Dendritic cell treated with granulocyte-macrophage colony-stimulating factor and Interleukin-4, amounts not matched to agents 40 ng/mL and 50 ng/mL, for 4 days (primary cell): ENCODE results near the gene PUS3.

Experiments
- H3K27ac Mint-ChIP-seq: one replicate; pipeline ENCODE4 v1.8.0; 2022; ENCODE audit warnings: mild to moderate bottlenecking, mixed read lengths
- H3K27me3 Mint-ChIP-seq: one replicate; pipeline ENCODE4 v1.8.0; 2022; ENCODE audit warnings: mild to moderate bottlenecking, mixed read lengths
- H3K36me3 Mint-ChIP-seq: one replicate; pipeline ENCODE4 v1.8.0; 2022; ENCODE audit warnings: low read depth, mixed read lengths
- H3K4me1 Mint-ChIP-seq: one replicate; pipeline ENCODE4 v1.8.0; 2022; ENCODE audit warnings: low read depth, mixed read lengths
- H3K4me3 Mint-ChIP-seq: one replicate; pipeline ENCODE4 v1.8.0; 2022; ENCODE audit warnings: mild to moderate bottlenecking, moderate library complexity, mixed read lengths
- H3K9me3 Mint-ChIP-seq: one replicate; pipeline ENCODE4 v1.8.0; 2022; ENCODE audit warnings: mixed read lengths
- intact Hi-C: fragments of 100-400 bp; cut with micrococcal nuclease; formaldehyde crosslinking; loops from one replicate; pipeline ENCODE4 v1.15.0; 2022

The PUS3 gene, protein sequence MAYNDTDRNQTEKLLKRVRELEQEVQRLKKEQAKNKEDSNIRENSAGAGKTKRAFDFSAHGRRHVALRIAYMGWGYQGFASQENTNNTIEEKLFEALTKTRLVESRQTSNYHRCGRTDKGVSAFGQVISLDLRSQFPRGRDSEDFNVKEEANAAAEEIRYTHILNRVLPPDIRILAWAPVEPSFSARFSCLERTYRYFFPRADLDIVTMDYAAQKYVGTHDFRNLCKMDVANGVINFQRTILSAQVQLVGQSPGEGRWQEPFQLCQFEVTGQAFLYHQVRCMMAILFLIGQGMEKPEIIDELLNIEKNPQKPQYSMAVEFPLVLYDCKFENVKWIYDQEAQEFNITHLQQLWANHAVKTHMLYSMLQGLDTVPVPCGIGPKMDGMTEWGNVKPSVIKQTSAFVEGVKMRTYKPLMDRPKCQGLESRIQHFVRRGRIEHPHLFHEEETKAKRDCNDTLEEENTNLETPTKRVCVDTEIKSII

GRCh38 chr11:125902927-125903710, at the start of gene PUS3:
Gene PUS3, minus strand, starts transcription at chr11:125903206. Its CDS starts 6,922 bp downstream, at chr11:125896284.
- intact Hi-C loops: loop anchor here (1.0 kb wide), 2 partner anchors 16 to 308 kb away; partner anchors contain the start of genes FAM118B, HYLS1 and RPUSD4
- H3K27ac Mint-ChIP-seq: peak within 1 kb of the TSS; percentile 90
- H3K4me1 Mint-ChIP-seq: peaks cover 20% of the 10 kb centered on the region
- no peaks in the 10 kb centered on the region for H3K9me3 Mint-ChIP-seq
- H3K4me3 Mint-ChIP-seq: peak within 1 kb of the TSS; percentile 89
- H3K27me3 Mint-ChIP-seq: peaks cover 37% of the 10 kb centered on the region
- peaks cover 23% of the 10 kb centered on the region for H3K36me3 Mint-ChIP-seq

DNA sequence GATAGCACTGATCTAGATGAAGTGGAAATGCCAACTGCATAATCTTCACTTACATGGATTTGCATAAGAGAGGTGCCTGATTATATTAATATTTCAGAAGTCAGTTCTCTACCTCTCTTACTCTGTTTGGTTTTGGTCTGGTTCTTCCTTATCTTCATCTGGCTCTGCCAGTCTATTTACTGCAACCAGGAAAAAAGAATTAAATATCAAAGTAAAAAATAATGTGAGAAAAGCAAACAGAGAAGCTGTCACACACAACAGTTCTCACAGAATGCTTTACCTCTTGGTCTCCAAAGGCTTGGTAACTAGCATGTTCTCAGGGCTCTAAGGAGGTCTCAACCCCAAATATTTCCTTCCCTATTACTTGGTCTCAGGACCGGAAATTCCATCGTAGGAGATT, 49.6 kb upstream of the PUS3 start:
- Mint-ChIP-seq H3K4me1 (no peaks in the 10 kb centered on the region), H3K27ac (no peak overlapping the region), H3K4me3 (no peak overlapping the region), H3K27me3 (peaks cover 1% of the 10 kb centered on the region), H3K36me3 (no peaks in the 10 kb centered on the region), H3K9me3 (no peaks in the 10 kb centered on the region)
- intact Hi-C loops: no loop called here

GRCh38 chr11:125951731-125952130, 48.7 kb upstream of the PUS3 start:
- no peak overlapping the region for H3K4me3 Mint-ChIP-seq
- no peaks in the 10 kb centered on the region for H3K9me3 Mint-ChIP-seq
- peaks cover 1% of the 10 kb centered on the region for H3K27me3 Mint-ChIP-seq
- H3K27ac Mint-ChIP-seq: no peak overlapping the region
- H3K36me3 Mint-ChIP-seq: no peaks in the 10 kb centered on the region
- intact Hi-C loops: no loop called here
- no peaks in the 10 kb centered on the region for H3K4me1 Mint-ChIP-seq

DNA sequence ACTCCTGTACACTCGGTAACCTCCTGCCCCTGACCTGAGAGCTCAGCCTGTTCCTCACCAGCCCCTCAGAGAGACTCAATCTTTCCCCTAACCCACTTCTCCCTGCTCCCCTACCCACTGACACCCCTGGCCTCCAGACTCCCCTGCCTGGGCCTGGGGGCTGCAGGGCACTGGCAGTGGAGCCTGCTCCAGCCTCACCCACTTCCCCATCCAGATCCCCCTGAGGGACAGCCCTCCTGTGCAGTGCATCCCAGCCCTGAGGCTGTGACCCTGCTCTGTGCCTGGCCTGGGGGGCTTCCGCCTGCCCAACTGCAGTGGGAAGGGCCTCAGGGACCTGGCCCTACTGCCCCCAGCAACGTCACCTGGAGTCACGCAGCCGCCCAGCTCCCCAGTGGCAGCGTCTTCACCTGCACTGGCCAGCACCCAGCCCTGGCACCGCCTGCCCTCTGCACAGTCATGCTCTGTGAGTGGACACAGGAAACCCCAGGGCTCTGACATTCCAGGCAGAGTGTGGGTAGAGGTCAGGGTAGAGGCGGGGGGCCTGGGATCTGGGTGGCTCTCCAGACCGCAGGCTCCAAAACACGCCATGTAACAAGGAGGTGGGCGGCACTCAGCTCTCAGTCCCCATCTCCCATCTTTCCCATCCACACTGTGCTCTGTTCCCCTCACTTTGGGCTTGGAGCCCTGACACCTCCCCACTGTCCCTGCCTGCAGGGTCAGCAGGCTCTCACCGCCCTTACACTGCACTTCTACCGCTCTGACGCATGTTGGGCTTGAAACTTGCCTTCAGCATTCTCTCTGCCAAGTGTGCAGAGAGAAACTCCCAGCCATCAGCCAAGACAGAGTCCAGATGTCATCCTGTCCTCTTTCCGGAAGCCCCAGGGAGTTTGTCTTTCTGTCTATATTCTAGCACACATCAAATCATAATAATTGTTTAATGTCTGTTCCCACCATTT, 48.0 kb upstream of the PUS3 start:
- no peak overlapping the region for H3K4me3 Mint-ChIP-seq
- H3K27me3 Mint-ChIP-seq: peaks cover 1% of the 10 kb centered on the region
- H3K9me3 Mint-ChIP-seq: no peaks in the 10 kb centered on the region
- no peak overlapping the region for H3K27ac Mint-ChIP-seq
- intact Hi-C loops: no loop called here
- H3K4me1 Mint-ChIP-seq: no peaks in the 10 kb centered on the region
- no peaks in the 10 kb centered on the region for H3K36me3 Mint-ChIP-seq

DNA sequence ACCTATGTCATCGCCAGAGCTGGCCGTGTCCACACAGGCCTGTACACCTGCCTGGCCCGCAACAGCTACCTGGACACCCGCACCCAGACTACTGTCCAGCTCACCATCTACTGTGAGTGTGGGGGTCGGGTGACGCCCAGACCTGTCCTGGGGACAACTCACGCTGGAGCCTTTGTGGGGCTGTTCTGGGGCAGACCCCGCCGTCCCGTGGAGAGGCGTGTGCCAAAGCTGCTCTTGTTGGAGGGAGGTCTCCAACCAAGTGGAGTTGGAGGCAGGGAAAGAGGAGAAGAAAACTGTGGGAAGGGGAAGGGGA, 47.1 kb upstream of the PUS3 start:
- Mint-ChIP-seq H3K27me3 (peaks cover 1% of the 10 kb centered on the region), H3K36me3 (no peaks in the 10 kb centered on the region)

DNA sequence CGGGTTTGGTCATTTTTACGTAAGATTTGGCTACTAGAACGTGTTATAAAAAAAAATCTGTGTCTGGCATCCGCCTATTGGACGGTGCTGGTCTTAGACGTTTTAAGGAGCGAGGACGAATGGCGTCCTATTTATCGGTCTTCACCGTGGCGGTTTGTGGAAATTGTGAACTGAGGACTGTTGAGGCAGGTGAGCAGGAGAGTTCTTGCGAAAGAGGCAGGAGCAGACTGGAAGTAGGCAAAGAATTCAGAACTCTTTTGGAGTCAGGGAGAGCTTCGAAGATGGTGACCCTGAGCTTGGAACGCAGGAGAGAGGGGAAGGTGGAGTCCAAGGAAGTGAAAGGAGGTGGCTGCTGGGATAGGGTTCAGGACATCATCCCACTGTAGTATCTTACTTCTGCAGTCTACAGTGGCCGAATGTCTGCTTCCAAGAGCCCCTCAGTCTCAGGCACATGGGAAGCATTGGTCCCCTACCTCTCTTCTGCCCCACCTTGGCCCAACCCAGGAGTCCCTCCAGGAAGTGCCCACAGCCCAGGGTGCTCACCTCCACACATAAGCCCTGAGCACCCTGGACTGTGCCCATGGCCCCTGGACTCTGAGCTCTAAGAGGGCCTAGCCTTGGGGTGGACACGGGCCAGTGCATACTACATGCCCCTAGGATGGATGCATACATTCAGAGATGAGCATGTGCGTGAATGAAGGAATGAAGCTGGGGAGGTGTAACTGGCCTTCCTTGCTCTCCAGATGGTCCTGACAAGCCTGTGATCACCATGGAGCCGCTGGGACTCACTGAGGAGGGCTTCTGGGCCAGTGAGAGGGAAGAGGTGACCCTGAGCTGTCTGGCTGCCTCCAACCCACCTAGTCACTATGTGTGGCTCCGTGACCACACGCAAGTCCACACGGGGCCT, 46.5 kb upstream of the PUS3 start:
- Mint-ChIP-seq H3K27ac (no peak overlapping the region), H3K27me3 (peaks cover 1% of the 10 kb centered on the region), H3K4me1 (no peaks in the 10 kb centered on the region), H3K4me3 (no peak overlapping the region), H3K36me3 (no peaks in the 10 kb centered on the region), H3K9me3 (no peaks in the 10 kb centered on the region)
- intact Hi-C loops: no loop called here

More for the DNA sequence above, 47.1 kb upstream of the PUS3 start:
- intact Hi-C loops: no loop called here
- H3K27ac Mint-ChIP-seq: no peak overlapping the region
- H3K4me3 Mint-ChIP-seq: no peak overlapping the region
- no peaks in the 10 kb centered on the region for H3K4me1 Mint-ChIP-seq
- no peaks in the 10 kb centered on the region for H3K9me3 Mint-ChIP-seq

DNA sequence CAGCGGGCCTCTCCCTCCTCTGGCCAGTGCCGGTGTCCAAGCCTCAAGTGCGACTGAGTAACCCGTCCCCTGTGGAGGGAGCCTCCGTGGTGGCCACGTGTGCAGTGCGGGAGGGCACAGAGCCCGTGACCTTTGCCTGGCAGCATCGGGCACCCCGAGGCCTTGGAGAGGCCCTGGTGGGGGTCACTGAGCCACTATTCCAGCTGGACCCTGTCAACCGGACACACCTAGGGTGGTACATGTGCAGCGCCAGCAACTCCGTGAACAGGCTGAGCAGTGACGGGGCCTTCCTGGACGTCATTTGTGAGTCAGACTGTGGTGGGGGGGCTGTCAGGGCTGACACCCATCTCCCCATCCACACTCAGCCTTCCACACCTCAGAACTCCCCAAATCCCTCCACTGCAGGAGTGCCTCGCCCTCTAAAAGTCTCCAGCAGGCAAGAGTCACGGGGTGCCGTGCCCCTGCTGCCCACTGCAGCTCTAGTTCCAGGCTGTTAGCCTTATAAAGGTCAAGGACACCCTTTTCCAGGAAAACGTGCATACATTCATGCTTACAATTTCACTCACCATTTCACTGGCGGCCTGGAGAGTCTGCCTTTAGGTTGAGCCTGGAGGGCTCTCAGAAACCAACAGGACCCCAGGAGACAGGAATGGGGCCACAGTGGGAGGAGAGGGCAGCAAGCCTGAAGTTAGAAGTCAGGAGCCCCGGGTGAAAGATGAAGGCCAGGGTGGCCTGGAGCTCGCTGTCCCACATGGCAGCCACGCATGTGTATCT, 45.5 kb upstream of the PUS3 start:
- Mint-ChIP-seq H3K36me3 (no peaks in the 10 kb centered on the region), H3K27ac (no peak overlapping the region), H3K4me1 (no peaks in the 10 kb centered on the region), H3K27me3 (peaks cover 4% of the 10 kb centered on the region), H3K4me3 (no peak overlapping the region), H3K9me3 (no peaks in the 10 kb centered on the region)
- intact Hi-C loops: no loop called here

- peaks cover 4% of the 10 kb centered on the region for H3K27me3 Mint-ChIP-seq
- no peak overlapping the region for H3K4me3 Mint-ChIP-seq
- H3K9me3 Mint-ChIP-seq: no peaks in the 10 kb centered on the region
- no peaks in the 10 kb centered on the region for H3K4me1 Mint-ChIP-seq
- intact Hi-C loops: no loop called here
- H3K36me3 Mint-ChIP-seq: no peaks in the 10 kb centered on the region
- H3K27ac Mint-ChIP-seq: no peak overlapping the region
Measured at GRCh38 chr11:125947419-125948277, 44.6 kb upstream of the PUS3 start.

DNA sequence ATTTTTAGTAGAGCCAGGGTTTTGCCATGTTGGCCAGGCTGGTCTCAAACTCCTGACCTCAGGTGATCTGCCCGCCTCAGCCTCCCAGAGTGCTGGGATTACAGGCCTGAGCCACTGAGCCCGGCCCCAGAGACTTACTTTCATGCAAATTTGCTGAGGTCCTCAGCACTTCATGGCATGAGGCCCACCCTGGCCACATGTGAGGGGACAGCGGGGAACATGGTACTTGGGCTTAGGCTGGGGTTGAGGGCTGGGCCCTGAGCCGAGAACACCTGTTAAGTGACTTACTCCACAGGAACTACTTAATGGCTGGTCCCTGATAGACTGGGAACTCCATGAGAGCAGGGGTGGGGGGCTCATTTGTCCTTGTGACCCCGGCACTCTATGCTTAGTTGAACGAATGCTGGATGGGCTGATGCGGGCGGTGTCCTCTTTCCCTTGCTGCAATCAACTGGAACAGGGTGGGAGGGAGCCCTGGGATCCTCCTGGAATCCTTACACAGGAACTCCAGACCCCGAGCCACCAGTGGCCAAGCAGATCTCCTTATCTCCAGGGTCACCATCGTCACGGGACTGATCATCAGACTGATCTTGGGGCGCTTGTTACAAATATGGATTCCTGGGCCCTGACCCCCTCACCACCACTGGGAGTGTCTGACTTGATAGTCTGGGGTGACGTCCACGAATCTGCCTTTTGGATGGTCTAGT, 43.9 kb upstream of the PUS3 start:
- H3K4me1 Mint-ChIP-seq: no peaks in the 10 kb centered on the region
- no peak overlapping the region for H3K27ac Mint-ChIP-seq
- H3K27me3 Mint-ChIP-seq: peaks cover 4% of the 10 kb centered on the region
- no peaks in the 10 kb centered on the region for H3K36me3 Mint-ChIP-seq
- intact Hi-C loops: no loop called here
- H3K9me3 Mint-ChIP-seq: no peaks in the 10 kb centered on the region
- no peak overlapping the region for H3K4me3 Mint-ChIP-seq

DNA sequence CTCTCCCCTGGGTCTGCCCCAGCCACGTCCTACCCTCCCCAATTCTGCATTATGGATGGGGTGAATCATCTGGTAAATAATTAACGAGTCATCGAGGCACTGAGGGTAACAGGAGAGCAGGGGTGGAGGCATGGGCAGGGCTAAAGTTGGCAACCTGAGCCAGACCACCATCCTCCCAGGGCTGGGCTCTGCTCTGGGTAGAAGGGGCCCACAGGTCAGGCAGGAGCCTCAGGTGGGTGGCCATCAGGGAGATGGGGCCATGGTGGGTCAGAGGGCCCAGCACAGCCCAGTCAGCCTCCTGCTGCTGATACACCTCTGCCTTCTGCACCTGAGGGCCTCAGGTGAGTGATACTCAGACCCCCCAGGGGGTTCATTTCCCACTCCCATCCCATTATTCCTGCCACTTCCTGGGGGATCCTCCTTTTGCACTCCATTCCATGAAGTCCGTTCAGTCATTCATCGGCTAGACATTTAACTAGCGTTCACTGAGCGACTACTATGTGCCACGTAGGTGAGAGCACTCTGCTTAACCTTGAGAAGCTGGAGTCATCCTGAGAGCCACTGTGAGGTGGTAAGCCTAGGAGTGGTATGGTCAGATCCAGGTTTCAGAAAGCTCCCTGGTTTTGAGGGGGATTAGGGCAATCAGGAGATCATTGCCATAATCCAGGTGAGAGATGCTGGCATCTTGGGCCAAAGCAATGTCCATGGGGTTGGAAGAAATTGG, 43.0 kb upstream of the PUS3 start, which contains the start of gene VSIG10L2:
TSS of gene VSIG10L2 (plus strand) at position 248 of the 724 bp plus-strand sequence. CDS start at position 260, 12 bp downstream.
- Mint-ChIP-seq H3K9me3 (no peaks in the 10 kb centered on the region), H3K27me3 (peaks cover 3% of the 10 kb centered on the region), H3K4me3 (no peak within 1 kb of the TSS), H3K4me1 (no peaks in the 10 kb centered on the region), H3K36me3 (no peaks in the 10 kb centered on the region), H3K27ac (no peak within 1 kb of the TSS)
- intact Hi-C loops: no loop called here
